ENCODE results near the gene PPARG. TPM values are rescaled to one million over a fixed set of nuclear protein-coding genes. Genes with fewer than 3 reads are reported as not detected.
"Not testable (repeated sequence)": the region's sequence is repeated elsewhere in the genome, so short reads cannot be mapped to it uniquely, and the experiment has no call there.

PPARG gene
- total RNA-seq, 1 donor from 2014 or later = 4.4 TPM

DNA sequence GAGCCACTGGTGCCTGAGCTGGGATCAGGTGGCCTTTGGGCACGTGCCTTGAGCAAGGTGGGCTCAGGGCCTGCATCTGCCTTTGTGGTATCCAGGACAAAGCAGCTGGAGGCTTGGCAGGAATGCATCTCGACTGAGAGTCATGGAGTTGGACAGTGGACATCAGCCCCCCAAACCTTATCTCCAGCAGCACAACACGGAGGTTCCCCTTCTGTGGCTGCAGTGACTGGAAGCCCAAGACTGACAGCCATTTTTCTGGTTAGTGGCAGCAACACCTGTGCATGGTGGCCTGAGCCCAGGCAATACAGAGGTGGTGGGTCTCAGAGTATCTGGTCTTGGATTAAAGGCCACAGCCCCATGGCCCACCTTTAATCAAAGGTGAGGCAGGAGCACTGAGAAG is 167.6 kb downstream of the PPARG start:
- H3K27ac Mint-ChIP-seq (ENCODE audit: unreplicated experiment) = no peak overlapping the region
- H3K4me1 Mint-ChIP-seq (ENCODE audit: unreplicated experiment) = no peaks in the 10 kb centered on the region
- H3K27me3 Mint-ChIP-seq (ENCODE audit: unreplicated experiment) = no peaks in the 10 kb centered on the region
- no peaks in the 10 kb centered on the region for H3K36me3 Mint-ChIP-seq (ENCODE audit: unreplicated experiment)
- no peaks in the 10 kb centered on the region for H3K9me3 Mint-ChIP-seq (ENCODE audit: unreplicated experiment)
- DNase-seq (ENCODE audit: extremely low spot score, unreplicated experiment) = no peak
- TF ChIP-seq, protein P1, sequence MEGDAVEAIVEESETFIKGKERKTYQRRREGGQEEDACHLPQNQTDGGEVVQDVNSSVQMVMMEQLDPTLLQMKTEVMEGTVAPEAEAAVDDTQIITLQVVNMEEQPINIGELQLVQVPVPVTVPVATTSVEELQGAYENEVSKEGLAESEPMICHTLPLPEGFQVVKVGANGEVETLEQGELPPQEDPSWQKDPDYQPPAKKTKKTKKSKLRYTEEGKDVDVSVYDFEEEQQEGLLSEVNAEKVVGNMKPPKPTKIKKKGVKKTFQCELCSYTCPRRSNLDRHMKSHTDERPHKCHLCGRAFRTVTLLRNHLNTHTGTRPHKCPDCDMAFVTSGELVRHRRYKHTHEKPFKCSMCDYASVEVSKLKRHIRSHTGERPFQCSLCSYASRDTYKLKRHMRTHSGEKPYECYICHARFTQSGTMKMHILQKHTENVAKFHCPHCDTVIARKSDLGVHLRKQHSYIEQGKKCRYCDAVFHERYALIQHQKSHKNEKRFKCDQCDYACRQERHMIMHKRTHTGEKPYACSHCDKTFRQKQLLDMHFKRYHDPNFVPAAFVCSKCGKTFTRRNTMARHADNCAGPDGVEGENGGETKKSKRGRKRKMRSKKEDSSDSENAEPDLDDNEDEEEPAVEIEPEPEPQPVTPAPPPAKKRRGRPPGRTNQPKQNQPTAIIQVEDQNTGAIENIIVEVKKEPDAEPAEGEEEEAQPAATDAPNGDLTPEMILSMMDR (IDR thresholded peaks at IDR 0.05) = no peak
- no peak overlapping the region for H3K4me3 Mint-ChIP-seq (ENCODE audit: unreplicated experiment)

GRCh38 chr3:12457380-12457779 is 168.5 kb downstream of the PPARG start:
- H3K9me3 Mint-ChIP-seq (ENCODE audit: unreplicated experiment); DNase-seq (ENCODE audit: extremely low spot score, unreplicated experiment); H3K27me3 Mint-ChIP-seq (ENCODE audit: unreplicated experiment); H3K36me3 Mint-ChIP-seq (ENCODE audit: unreplicated experiment); H3K4me1 Mint-ChIP-seq (ENCODE audit: unreplicated experiment); H3K27ac Mint-ChIP-seq (ENCODE audit: unreplicated experiment); H3K4me3 Mint-ChIP-seq (ENCODE audit: unreplicated experiment): not testable (repeated sequence)

DNA sequence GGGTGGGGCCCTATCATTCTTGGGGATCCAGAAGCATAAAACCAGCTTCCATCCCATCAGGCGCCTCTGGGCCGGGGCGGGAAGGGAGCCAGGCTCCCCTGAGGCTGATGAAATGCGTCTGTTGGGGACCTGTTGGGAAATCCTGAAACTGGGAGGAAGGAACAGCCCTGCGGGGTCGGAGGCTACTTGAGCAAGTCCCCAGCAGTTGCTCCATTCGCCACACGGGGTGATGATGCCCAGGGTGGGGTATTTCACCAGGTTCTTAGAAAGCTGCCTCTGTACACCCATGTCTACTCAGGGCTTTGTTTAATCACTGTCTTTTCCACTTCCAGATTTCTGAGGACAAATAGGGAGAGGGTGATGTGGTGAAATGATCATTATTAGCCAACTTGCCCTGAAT is 170.0 kb downstream of the PPARG start:
- H3K27ac Mint-ChIP-seq (ENCODE audit: unreplicated experiment) = no peak overlapping the region
- TF ChIP-seq, protein P1 (IDR thresholded peaks at IDR 0.05) = no peak
- DNase-seq (ENCODE audit: extremely low spot score, unreplicated experiment) = no peak

GRCh38 chr3:12460127-12460526 is 171.3 kb downstream of the PPARG start:
- Mint-ChIP-seq H3K9me3 (ENCODE audit: unreplicated experiment) (no peaks in the 10 kb centered on the region), H3K4me3 (ENCODE audit: unreplicated experiment) (no peak overlapping the region), H3K36me3 (ENCODE audit: unreplicated experiment) (no peaks in the 10 kb centered on the region), H3K4me1 (ENCODE audit: unreplicated experiment) (no peaks in the 10 kb centered on the region), H3K27ac (ENCODE audit: unreplicated experiment) (no peak overlapping the region), H3K27me3 (ENCODE audit: unreplicated experiment) (no peaks in the 10 kb centered on the region)
- TF ChIP-seq, protein P1 (IDR thresholded peaks at IDR 0.05) = no peak
- no peak for DNase-seq (ENCODE audit: extremely low spot score, unreplicated experiment)

More for the DNA sequence above, 170.0 kb downstream of the PPARG start:
- Mint-ChIP-seq H3K9me3 (ENCODE audit: unreplicated experiment) (no peaks in the 10 kb centered on the region), H3K4me1 (ENCODE audit: unreplicated experiment) (no peaks in the 10 kb centered on the region), H3K27me3 (ENCODE audit: unreplicated experiment) (no peaks in the 10 kb centered on the region), H3K4me3 (ENCODE audit: unreplicated experiment) (no peak overlapping the region), H3K36me3 (ENCODE audit: unreplicated experiment) (no peaks in the 10 kb centered on the region)

GRCh38 chr3:12461097-12461649 is 172.3 kb downstream of the PPARG start:
- no peaks in the 10 kb centered on the region for H3K9me3 Mint-ChIP-seq (ENCODE audit: unreplicated experiment)
- no peaks in the 10 kb centered on the region for H3K27me3 Mint-ChIP-seq (ENCODE audit: unreplicated experiment)

More at GRCh38 chr3:12461097-12461649, 172.3 kb downstream of the PPARG start:
- H3K27ac Mint-ChIP-seq (ENCODE audit: unreplicated experiment) = no peak overlapping the region
- H3K36me3 Mint-ChIP-seq (ENCODE audit: unreplicated experiment) = no peaks in the 10 kb centered on the region
- H3K4me3 Mint-ChIP-seq (ENCODE audit: unreplicated experiment) = no peak overlapping the region
- TF ChIP-seq, protein P1 (IDR thresholded peaks at IDR 0.05) = no peak
- peaks cover 3% of the 10 kb centered on the region for H3K4me1 Mint-ChIP-seq (ENCODE audit: unreplicated experiment)
- DNase-seq (ENCODE audit: extremely low spot score, unreplicated experiment) = no peak

All from osteocyte (in vitro differentiated cells).